LHCN-M2 (cell line): Measurements from ENCODE around the gene PARD3B. TPM values are rescaled to one million over a fixed set of nuclear protein-coding genes. Genes with fewer than 3 reads are reported as not detected.
A peak's percentile ranks its signal among the peaks of the same experiment; 100 is the strongest.

ENCODE experiments used
- DNase-seq: peaks from one replicate; pipeline ENCODE4 v3.0.0-alpha.2; 2012; ENCODE audit warnings: low read depth
- total RNA-seq: library from RNA; depleted of rRNA; stranded (reverse); fragments of >200 nt; gene quantifications from 2 replicates; pipeline ENCODE4 v1.2.3, GENCODE V29; 2014

The PARD3B gene
- total RNA-seq, 1 experiment from 2014 or later, result 4.0 TPM

- DNase-seq, result peak; percentile 89
Observed at GRCh38 chr2:204691911-204692510, 146.7 kb downstream of the PARD3B start.

- no peak for DNase-seq
Observed at GRCh38 chr2:204692790-204693189, 147.5 kb downstream of the PARD3B start.

GRCh38 chr2:204693262-204693661 lies 148.0 kb downstream of the PARD3B start:
- no peak for DNase-seq

GRCh38 chr2:204695506-204695905 lies 150.2 kb downstream of the PARD3B start:
- peak; percentile 20 for DNase-seq

- no peak for DNase-seq
Observed at GRCh38 chr2:204696124-204696523, 150.8 kb downstream of the PARD3B start.

- peak; percentile 28 for DNase-seq
Observed at GRCh38 chr2:204705243-204705932, 160.1 kb downstream of the PARD3B start.

- peak; percentile 56 for DNase-seq
Observed at GRCh38 chr2:204706939-204707338, 161.7 kb downstream of the PARD3B start.

GRCh38 chr2:204713211-204713610 lies 167.9 kb downstream of the PARD3B start:
- no peak for DNase-seq

- no peak for DNase-seq
Observed at GRCh38 chr2:204715361-204715760, 170.1 kb downstream of the PARD3B start.

- DNase-seq, result no peak
Observed at GRCh38 chr2:204717591-204717990, 172.3 kb downstream of the PARD3B start.

- DNase-seq, result no peak
Observed at GRCh38 chr2:204718607-204719006, 173.3 kb downstream of the PARD3B start.

- DNase-seq, result no peak
Observed at GRCh38 chr2:204720874-204721273, 175.6 kb downstream of the PARD3B start.

- DNase-seq, result no peak
Observed at GRCh38 chr2:204722207-204722606, 176.9 kb downstream of the PARD3B start.

GRCh38 chr2:204722691-204723090 lies 177.4 kb downstream of the PARD3B start:
- DNase-seq, result no peak

- DNase-seq, result no peak
Observed at GRCh38 chr2:204725693-204726360, 180.6 kb downstream of the PARD3B start.

- DNase-seq, result no peak
Observed at GRCh38 chr2:204726831-204727230, 181.6 kb downstream of the PARD3B start.

GRCh38 chr2:204727368-204727767 lies 182.1 kb downstream of the PARD3B start:
- DNase-seq, result no peak

GRCh38 chr2:204730603-204731002 lies 185.3 kb downstream of the PARD3B start:
- DNase-seq, result no peak

GRCh38 chr2:204732019-204732418 lies 186.7 kb downstream of the PARD3B start:
- peak; percentile 46 for DNase-seq

GRCh38 chr2:204737296-204737695 lies 192.0 kb downstream of the PARD3B start:
- no peak for DNase-seq

GRCh38 chr2:204738721-204739120 lies 193.4 kb downstream of the PARD3B start:
- peak; percentile 26 for DNase-seq

GRCh38 chr2:204743393-204743960 lies 198.2 kb downstream of the PARD3B start:
- DNase-seq, result peak; percentile 5
